Measurements from ENCODE around the gene MINK1.
"Not testable (repeated sequence)": the region's sequence is repeated elsewhere in the genome, so short reads cannot be mapped to it uniquely, and the experiment has no call there.

The MINK1 gene

DNA sequence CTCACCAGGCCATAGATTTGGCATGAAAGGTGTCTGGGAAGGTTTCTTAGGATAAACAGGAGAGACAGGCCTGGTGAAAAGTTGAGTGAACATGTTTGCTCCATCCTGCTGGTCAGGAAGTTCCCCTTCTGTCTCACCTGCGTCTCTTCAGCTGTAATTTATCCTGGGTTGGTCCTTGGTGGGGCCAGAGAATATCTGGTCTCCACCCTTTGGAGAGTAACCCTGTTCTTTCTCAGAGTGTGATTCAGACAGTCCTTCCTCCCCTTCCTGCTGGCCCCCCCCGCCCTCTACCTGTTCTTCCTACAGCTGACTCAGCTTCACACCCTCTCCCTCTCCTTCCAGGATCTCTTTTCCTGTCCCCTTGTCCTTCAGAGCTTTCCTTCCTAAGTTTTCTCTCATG lies 17.1 kb downstream of the MINK1 start:
- DNase-seq = no peak

- no peak for DNase-seq
Observed at GRCh38 chr17:4851084-4851483, 17.9 kb downstream of the MINK1 start.

- DNase-seq = peak; percentile 11
Observed at GRCh38 chr17:4852567-4853207, 19.5 kb downstream of the MINK1 start.

DNA sequence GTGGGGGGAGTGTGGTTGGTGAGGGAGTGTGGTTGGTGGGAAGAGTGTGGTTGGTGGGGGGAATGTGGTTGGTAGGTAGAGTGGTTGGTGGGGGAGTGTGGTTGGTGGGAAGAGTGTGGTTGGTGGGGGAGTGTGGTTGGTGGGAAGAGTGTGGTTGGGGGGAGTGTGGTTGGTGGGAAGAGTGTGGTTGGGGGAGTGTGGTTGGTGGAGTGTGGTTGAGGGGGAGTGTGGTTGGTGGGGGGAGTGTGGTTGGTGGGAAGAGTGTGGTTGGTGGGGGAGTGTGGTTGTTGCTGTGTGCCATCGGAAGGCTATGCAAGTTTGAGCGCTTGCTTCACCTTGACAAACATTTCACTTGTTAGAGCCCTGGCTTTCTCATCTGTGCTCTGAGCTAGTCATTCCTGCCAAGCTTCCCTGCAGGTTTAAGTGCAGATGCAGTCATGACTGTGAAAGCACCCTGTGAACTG lies 20.1 kb downstream of the MINK1 start:
- peak; percentile 7 for DNase-seq

- no peak for DNase-seq
Observed at GRCh38 chr17:4854111-4854681, 21.1 kb downstream of the MINK1 start.

DNA sequence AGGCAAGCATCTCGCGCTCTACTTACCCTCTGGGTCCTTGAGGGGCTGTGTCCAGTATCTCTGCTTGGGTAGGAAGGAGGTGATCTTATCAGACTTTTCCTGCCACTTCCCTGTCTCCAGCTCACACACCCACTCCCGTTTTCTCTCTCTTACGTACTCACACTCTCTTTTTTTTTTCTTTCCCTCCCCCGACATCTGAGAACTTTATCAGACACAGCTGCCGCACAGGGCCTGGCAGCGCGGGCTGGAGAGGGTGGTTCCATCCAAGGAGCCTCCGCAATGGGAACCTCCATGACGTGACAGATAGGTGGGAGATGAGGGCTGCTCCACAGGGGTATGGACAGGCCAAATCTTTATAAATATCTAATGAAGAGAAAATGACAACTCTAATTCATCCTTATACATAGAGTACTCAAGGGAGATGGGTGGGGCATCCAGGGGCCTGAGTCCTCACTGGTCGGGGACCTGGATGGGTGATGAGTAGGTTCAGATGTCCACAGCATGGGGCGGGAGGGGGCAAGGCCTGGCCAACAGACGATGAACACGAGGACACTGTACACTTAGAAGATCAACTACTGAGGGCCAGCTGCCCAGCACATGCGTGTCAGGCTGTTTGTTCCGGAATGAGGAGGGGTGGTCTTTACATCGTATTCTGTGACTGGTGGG lies 23.3 kb downstream of the MINK1 start:
- DNase-seq = no peak

- DNase-seq = no peak
Observed at GRCh38 chr17:4856937-4857314, 23.8 kb downstream of the MINK1 start.

DNA sequence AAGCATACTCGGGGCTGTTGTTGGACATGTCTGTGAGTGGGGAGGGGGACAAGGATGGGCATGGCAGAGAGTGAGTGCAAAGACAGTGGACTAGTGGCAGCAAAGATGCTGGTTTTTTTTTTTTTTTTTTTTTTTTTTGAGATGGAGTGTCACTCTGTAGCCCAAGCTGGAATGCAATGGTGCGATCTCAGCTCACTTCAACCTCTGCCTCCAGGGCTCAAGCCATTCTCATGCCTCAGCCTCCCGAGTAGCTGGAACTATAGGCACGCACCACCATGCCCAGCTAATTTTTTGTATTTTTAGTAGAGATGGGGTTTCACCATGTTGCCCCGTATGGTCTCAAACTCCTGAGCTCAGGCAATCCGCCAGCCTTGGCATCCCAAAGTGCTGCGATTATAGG lies 24.2 kb downstream of the MINK1 start:
- DNase-seq = not testable (repeated sequence)

DNA sequence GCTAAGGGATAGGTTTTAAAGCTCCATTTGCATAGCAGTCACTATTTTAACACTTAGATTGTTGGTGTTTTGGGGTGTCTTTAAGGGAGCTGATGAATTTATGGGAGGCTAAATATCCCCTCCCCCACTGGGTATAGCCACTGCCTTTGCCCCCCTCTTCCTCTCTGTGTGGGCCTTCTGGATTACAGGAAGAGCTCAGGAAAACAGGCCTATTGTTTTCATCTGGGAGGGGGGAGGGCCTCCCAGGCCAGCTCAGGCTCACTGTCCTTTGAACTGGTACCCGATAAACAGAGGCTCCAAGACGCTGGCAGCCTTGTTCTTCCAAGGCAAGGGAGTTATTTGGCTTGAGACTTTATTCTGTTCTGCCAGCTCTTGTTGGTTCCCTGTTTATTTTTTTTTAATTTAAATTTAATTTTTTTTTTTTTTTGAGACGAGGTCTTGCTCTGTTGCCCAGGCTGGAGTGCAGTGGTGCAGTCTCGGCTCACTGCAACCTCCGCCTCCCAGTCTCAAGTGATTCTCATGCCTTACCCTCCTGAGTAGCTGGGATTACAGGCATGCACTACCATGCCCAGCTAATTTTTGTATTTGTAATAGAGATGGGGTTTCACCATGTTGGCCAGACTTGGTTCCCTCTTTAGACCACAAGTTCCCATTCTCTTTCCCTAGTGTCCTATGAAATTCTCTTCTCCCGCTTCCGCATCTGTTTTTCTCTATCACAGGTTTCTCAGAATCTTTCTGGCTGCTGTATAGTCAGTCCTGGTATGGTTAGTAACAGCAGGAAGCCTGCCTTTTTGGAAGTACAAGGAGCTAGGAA lies 25.1 kb downstream of the MINK1 start:
- DNase-seq = no peak

DNA sequence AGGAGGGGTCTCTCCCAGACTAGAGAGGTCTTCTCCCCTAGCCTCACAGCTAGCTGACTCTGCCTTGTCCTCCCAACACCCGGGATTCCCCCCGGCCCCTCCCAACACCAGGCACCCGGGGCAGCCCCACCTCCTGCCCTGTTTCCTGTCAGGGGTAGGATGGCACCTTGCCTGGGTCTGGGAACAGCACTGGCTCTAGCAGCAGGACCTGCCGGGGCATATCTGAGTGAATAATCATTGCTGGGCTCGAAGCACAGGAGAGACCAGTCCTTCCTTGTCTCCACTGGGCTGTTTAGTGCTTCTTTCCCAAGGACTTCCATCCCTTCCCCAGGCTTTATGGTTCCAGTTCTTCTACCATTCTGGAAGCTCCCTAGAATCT lies 25.7 kb downstream of the MINK1 start:
- no peak for DNase-seq

DNA sequence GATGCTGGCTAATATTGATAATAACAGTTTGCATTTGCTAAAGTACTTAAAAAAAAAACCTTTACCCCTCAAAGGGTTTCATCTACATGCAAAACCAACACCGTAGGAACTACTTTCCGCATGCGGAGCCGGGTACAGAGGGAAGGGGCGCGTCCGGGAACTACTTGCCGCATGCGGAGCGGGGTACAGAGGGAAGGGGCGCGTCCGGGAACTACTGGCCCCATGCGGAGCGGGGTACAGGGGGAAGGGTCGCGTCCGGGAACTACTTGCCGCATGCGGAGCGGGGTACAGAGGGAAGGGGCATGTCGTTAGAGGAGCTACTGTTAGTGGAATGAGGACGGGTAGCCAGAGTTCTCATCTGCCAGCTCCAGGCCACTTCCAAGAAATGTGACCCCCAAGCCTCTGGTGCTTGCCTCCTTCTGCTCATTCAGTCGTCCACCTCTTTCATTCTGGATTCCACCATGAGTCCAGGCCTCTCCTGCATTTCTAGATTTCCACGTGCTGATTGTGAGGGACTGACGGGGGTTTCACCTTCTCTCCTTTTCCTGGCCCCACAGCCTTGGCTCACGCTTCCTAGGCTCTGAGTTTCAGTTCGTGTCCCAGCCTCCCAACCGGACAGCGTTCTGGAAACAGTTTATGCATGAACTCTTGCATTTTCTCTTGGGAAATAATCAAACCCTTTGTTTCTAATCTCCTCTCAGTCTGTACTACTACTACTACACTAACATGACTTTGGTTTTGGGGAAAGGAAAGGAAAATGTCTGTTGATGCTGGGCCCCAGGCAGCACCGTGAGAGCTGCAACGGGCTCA lies 26.9 kb downstream of the MINK1 start:
- DNase-seq = no peak

GRCh38 chr17:4860651-4861050 lies 27.5 kb downstream of the MINK1 start:
- no peak for DNase-seq

DNA sequence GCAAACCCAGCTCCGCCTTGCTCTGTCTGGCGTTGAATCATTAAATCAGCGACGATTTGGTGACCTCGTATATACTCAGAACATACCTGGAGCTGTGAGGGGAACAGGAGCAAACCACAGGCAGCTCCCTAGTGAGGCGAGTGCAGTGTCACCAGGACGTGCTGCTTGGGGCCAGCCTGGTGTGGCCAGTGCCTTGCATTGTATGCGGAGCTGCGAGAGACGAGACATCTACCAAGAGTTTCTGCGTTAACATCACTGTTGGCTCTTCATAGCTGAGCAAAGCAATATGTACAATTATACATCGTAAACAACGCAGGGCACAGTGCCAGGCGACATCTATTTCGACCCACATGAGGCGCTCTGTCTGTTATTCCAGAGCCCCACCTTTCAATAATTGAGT lies 27.9 kb downstream of the MINK1 start:
- no peak for DNase-seq

DNA sequence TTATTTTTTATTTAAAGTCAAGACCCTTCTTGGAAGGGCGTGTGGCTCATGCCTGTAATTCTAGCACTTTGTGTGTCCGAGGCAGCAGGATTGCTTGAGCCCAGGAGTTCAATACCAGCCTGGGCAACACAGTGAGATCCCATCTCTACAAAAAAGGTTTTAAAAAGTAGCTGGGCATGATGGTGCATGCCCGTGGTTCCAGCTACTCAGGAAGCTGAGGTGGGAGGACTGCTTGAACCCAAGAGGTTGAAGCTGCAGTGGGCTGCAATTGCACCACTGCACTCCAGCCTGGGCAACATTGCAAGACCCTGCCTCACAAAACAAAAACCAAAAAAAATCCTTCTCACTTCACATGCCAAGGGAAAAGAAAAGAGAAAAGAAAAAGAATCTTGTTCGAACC lies 29.6 kb downstream of the MINK1 start:
- DNase-seq = no peak

DNA sequence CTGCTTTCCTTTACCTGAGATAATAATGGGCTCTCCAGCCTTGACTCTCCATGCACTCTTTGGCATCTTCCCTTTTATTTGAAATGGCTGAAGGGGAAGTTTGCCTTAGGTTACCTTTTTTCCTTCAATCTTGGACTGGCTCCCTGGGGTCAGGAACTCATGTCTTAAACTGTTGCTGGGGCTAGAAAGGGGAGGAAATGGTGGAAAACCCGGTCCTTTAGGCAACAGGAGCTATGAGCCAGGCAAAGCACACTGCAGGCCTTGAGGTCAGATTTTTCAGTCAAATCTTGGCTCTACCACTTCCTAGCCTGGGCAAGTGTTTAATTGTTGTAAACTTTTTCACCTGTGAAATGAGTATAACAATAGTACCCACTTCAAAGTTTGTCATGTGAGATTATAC lies 30.2 kb downstream of the MINK1 start:
- DNase-seq = no peak

DNA sequence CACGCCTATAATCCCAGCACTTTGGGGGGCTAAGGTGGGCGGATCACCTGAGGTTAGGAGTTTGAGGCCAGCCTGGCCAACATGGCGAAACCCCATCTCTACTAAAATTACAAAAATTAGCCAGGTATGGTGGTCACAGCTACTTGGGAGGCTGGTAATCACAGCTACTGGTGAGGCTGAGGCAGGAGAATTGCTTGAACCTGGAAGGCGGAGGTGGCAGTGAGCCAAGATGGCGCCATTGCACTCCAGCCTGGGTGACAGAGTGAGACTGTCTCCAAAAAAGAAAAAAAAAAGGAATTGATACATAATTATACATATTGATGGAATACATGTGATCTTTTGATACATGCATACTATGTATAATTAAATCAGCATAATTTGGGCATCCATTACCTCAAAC lies 34.4 kb downstream of the MINK1 start:
- DNase-seq = not testable (repeated sequence)

GRCh38 chr17:4869058-4869998 lies 36.2 kb downstream of the MINK1 start:
- DNase-seq = not testable (repeated sequence)

DNA sequence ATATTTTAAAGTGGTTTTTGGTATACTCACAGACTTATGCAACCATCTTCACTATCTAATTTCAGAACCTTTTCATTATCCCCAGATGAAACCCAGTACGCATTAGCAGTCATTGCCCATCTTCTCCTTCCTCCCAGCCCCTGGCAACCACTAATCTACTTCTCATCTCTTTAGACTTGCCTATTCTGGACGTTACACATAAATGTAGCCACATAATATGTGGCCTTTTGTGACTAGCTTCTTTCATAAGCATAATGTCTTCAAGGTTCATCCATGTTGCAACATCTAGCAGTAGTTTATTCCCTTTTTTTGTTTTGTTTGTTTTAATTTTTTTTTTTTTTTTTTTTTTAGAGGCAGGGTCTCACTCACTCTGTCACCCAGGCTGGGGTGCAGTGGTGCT lies 37.7 kb downstream of the MINK1 start:
- no peak for DNase-seq

GRCh38 chr17:4872786-4873185 lies 39.6 kb downstream of the MINK1 start:
- no peak for DNase-seq

- DNase-seq = no peak
Observed at GRCh38 chr17:4877089-4877488, 43.9 kb downstream of the MINK1 start.

DNA sequence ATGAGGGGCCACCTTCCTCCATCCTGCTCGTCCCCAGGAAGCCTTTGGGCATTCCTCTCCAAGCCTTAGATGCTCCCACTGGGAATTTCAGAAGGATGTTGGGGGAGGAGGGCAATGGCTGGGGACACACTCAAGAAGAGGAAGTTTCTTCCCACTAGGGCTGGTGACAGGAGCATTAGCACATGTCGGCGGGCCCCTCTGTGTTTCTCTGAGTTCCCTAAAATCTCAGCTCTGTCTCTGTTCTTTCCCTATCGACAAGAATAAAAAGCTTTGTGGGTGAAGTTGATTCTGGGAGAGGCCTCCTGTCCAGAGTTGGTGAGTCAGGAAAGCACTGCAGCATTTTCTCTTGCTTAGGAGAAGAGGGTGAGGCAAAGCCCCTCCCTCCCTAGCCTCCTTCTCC lies 46.5 kb downstream of the MINK1 start:
- DNase-seq = no peak

DNA sequence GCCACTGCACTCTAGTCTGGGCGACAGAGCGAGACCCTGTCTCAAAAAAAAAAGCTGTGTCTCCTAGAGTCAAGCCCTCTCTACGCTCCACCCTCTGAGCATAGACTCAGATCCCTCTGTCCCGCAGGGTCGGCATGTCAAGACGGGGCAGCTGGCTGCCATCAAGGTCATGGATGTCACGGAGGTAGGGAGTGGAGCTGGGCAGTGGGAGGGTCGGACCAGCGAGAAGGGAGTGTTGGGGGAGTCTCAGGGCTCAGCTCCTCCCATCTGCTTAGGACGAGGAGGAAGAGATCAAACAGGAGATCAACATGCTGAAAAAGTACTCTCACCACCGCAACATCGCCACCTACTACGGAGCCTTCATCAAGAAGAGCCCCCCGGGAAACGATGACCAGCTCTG lies 47.7 kb downstream of the MINK1 start:
- DNase-seq = no peak
